Glutamatergic neuron (in vitro differentiated cells): Measurements from ENCODE around the gene NTSR1. TPM values are rescaled to one million over a fixed set of nuclear protein-coding genes. Genes with fewer than 3 reads are reported as not detected.

Experiments used
- DNase-seq: peaks from one replicate; pipeline ENCODE4 v3.0.0; 2022
- H3K27ac Mint-ChIP-seq: one replicate; pipeline ENCODE4 v1.8.0; 2020; ENCODE audit warnings: mild to moderate bottlenecking, mixed read lengths, inconsistent platforms; ENCODE audit not compliant: unreplicated experiment
- H3K27me3 Mint-ChIP-seq: one replicate; pipeline ENCODE4 v1.8.0; 2020; ENCODE audit warnings: mild to moderate bottlenecking, moderate library complexity, mixed read lengths, inconsistent platforms; ENCODE audit not compliant: unreplicated experiment
- H3K36me3 Mint-ChIP-seq: one replicate; pipeline ENCODE4 v1.8.0; 2020; ENCODE audit warnings: mild to moderate bottlenecking, mixed read lengths, inconsistent platforms; ENCODE audit not compliant: unreplicated experiment
- H3K4me1 Mint-ChIP-seq: one replicate; pipeline ENCODE4 v1.8.0; 2020; ENCODE audit warnings: mild to moderate bottlenecking, low read depth, mixed read lengths, inconsistent platforms; ENCODE audit not compliant: unreplicated experiment
- H3K4me3 Mint-ChIP-seq: one replicate; pipeline ENCODE4 v1.8.0; 2020; ENCODE audit warnings: mild to moderate bottlenecking, mixed read lengths, inconsistent platforms; ENCODE audit not compliant: unreplicated experiment
- H3K9me3 Mint-ChIP-seq: one replicate; pipeline ENCODE4 v1.8.0; 2020; ENCODE audit warnings: mild to moderate bottlenecking, moderate library complexity, mixed read lengths, inconsistent platforms; ENCODE audit not compliant: unreplicated experiment
- CTCF ChIP-seq: fragments of 200-600 bp; sonication (generic); IDR thresholded peaks from one replicate; pipeline ENCODE4 v1.5.0; 2021; ENCODE audit not compliant: partially characterized antibody, unreplicated experiment
- total RNA-seq: library from RNA; stranded (reverse); fragmentation: NEBNext Ultra II Directional; extraction: Animal tissue kit (Norgen Biotek cat#: 25700); gene quantifications from one replicate; pipeline ENCODE4 v1.2.1, GENCODE V29; 2021; ENCODE audit not compliant: unreplicated experiment

Gene NTSR1
- total RNA-seq, 1 donor from 2014 or later = 4.0 TPM

- H3K9me3 Mint-ChIP-seq = peaks cover 3% of the 10 kb centered on the region
- peaks cover 6% of the 10 kb centered on the region for H3K27me3 Mint-ChIP-seq
- H3K27ac Mint-ChIP-seq = no peak overlapping the region
- no peak overlapping the region for H3K4me3 Mint-ChIP-seq
- no peaks in the 10 kb centered on the region for H3K36me3 Mint-ChIP-seq
- no peak for DNase-seq
- TF ChIP-seq CTCF = no peak
- peaks cover 20% of the 10 kb centered on the region for H3K4me1 Mint-ChIP-seq
These were observed 15.1 kb upstream of the NTSR1 start for GRCh38 chr20:62693524-62693922.

- no peak for DNase-seq
- Mint-ChIP-seq H3K27ac (no peak overlapping the region), H3K4me1 (peaks cover 18% of the 10 kb centered on the region), H3K36me3 (no peaks in the 10 kb centered on the region), H3K27me3 (peaks cover 6% of the 10 kb centered on the region), H3K4me3 (no peak overlapping the region), H3K9me3 (peaks cover 3% of the 10 kb centered on the region)
- TF ChIP-seq CTCF = no peak
These were observed 14.5 kb upstream of the NTSR1 start for GRCh38 chr20:62694106-62694505.

- peaks cover 6% of the 10 kb centered on the region for H3K27me3 Mint-ChIP-seq
- H3K4me3 Mint-ChIP-seq = no peak overlapping the region
- peaks cover 18% of the 10 kb centered on the region for H3K4me1 Mint-ChIP-seq
- peaks cover 3% of the 10 kb centered on the region for H3K9me3 Mint-ChIP-seq
- H3K27ac Mint-ChIP-seq = no peak overlapping the region
- H3K36me3 Mint-ChIP-seq = no peaks in the 10 kb centered on the region
- DNase-seq = no peak
- no peak for TF ChIP-seq CTCF
These were observed 13.8 kb upstream of the NTSR1 start for GRCh38 chr20:62694868-62695267.

GRCh38 chr20:62695448-62696414 lies 12.9 kb upstream of the NTSR1 start:
- H3K36me3 Mint-ChIP-seq = no peaks in the 10 kb centered on the region
- H3K27ac Mint-ChIP-seq = no peak overlapping the region
- H3K4me1 Mint-ChIP-seq = peaks cover 20% of the 10 kb centered on the region
- no peak for TF ChIP-seq CTCF
- no peak for DNase-seq
- H3K4me3 Mint-ChIP-seq = no peak overlapping the region
- peaks cover 3% of the 10 kb centered on the region for H3K9me3 Mint-ChIP-seq
- peaks cover 2% of the 10 kb centered on the region for H3K27me3 Mint-ChIP-seq

GRCh38 chr20:62696434-62696957 lies 12.1 kb upstream of the NTSR1 start:
- Mint-ChIP-seq H3K9me3 (peaks cover 4% of the 10 kb centered on the region), H3K27ac (no peak overlapping the region), H3K27me3 (peaks cover 5% of the 10 kb centered on the region), H3K36me3 (no peaks in the 10 kb centered on the region), H3K4me3 (no peak overlapping the region), H3K4me1 (peaks cover 24% of the 10 kb centered on the region)
- TF ChIP-seq CTCF = no peak
- DNase-seq = no peak
